Caco-2 (cell line): ENCODE measurements around the gene ARHGDIB. TPM values are rescaled to one million over a fixed set of nuclear protein-coding genes. Genes with fewer than 3 reads are reported as not detected.

Experiments used
- BruUV-seq: library from RNA; stranded (reverse); fragments of 400-500 nt; replicated peaks from 2 replicates; lab custom pipeline; 2021; lab: Mats Ljungman, UMichigan
- CTCF ChIA-PET: fragments of 300-600 bp; sonication (Branson Sonifier 250); formaldehyde crosslinking; loops from one replicate; lab custom pipeline; 2022; ENCODE audit warnings: antibody characterized with exemption; lab: Charles Lee
- POLR2A ChIA-PET: fragments of 300-600 bp; sonication (Branson Sonifier 250); formaldehyde crosslinking; loops from one replicate; lab custom pipeline; 2022; ENCODE audit warnings: antibody characterized with exemption; lab: Charles Lee
- DNase-seq, 2 experiments: peaks; one replicate each; pipeline versions ENCODE4 v3.0.0 to v3.0.0-alpha.2; 2020 to 2022
- H3K27me3 ChIP-seq: replicated peaks from 2 replicates; pipeline ENCODE4 v1.6.0; 2011; ENCODE audit warnings: low read length; ENCODE audit not compliant: control insufficient read depth, insufficient read depth
- H3K36me3 ChIP-seq: 2 replicates; pipeline ENCODE4 v1.5.1; 2011; ENCODE audit warnings: low read length; ENCODE audit not compliant: control insufficient read depth, insufficient read depth
- H3K4me1 ChIP-seq: fragments of 250-450 bp; sonication (Bioruptor Pico); 2 replicates; pipeline ENCODE4 v1.5.1; 2020; ENCODE audit warnings: mild to moderate bottlenecking
- H3K4me3 ChIP-seq: 2 replicates; pipeline ENCODE4 v1.5.1; 2011; ENCODE audit warnings: low read depth, mild to moderate bottlenecking, control low read depth, low read length
- H3K9me3 ChIP-seq: fragments of 250-450 bp; sonication (Bioruptor Pico); 2 replicates; pipeline ENCODE4 v1.5.1; 2020; ENCODE audit warnings: mild to moderate bottlenecking, moderate library complexity
- H3K27ac Mint-ChIP-seq: one replicate; pipeline ENCODE4 v1.8.0; 2022; ENCODE audit warnings: mixed read lengths; ENCODE audit not compliant: unreplicated experiment
- H3K27me3 Mint-ChIP-seq: one replicate; pipeline ENCODE4 v1.8.0; 2022; ENCODE audit warnings: mixed read lengths; ENCODE audit not compliant: insufficient read depth, unreplicated experiment
- H3K36me3 Mint-ChIP-seq: one replicate; pipeline ENCODE4 v1.8.0; 2022; ENCODE audit warnings: mild to moderate bottlenecking, mixed read lengths; ENCODE audit not compliant: insufficient read depth, unreplicated experiment
- H3K4me1 Mint-ChIP-seq: one replicate; pipeline ENCODE4 v1.8.0; 2022; ENCODE audit warnings: low read depth, mixed read lengths; ENCODE audit not compliant: unreplicated experiment
- H3K4me3 Mint-ChIP-seq: one replicate; pipeline ENCODE4 v1.8.0; 2022; ENCODE audit warnings: mild to moderate bottlenecking, moderate library complexity, mixed read lengths; ENCODE audit not compliant: unreplicated experiment
- H3K9me3 Mint-ChIP-seq: one replicate; pipeline ENCODE4 v1.8.0; 2022; ENCODE audit warnings: mixed read lengths; ENCODE audit not compliant: unreplicated experiment
- intact Hi-C: fragments of 100-400 bp; cut with micrococcal nuclease; formaldehyde crosslinking; loops from one replicate; pipeline ENCODE4 v1.10.0; 2022; ENCODE audit not compliant: unreplicated experiment
- total RNA-seq: library from RNA; stranded (reverse); gene quantifications from 2 replicates; pipeline ENCODE4 v1.2.3, GENCODE V29; 2022
- TF ChIP-seq, protein P1 (sequence below), 2 experiments: fragments of 200-600 bp in 1 of 2; IDR thresholded peaks; 1 replicate in 1 of 2; 2 replicates in 1 of 2; pipeline versions ENCODE4 v1.5.1 to v1.8.0; 2011 to 2022; ENCODE audit warnings: antibody characterized with exemption in 1 of 2, control low read depth in 1 of 2, inconsistent platforms in 1 of 2, low read depth in 1 of 2, low read length in 1 of 2, mild to moderate bottlenecking in 1 of 2, moderate library complexity in 1 of 2; ENCODE audit not compliant: insufficient read depth in 1 of 2, severe bottlenecking in 1 of 2, unreplicated experiment in 1 of 2

The ARHGDIB gene
- total RNA-seq, 1 experiment from 2014 or later = 15.9 TPM

DNA sequence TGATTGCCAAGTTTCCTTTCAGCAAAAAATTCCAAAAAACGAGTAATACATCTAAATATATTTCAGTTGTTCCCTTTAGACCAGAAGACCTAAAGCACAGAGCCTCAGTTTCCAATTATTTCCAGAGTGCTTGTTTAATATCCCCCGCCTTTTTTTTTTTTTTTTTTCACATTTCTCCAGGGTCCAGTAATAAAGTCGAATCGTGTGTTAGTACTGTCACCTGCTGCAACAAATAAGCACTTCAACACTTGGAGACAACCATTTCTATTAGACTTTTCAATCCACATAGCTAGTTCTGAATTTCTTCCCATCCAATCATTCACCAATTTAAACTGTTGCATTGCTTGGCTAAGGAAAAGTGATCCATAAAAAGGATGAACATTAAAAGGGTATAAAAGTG, 25.0 kb upstream of the ARHGDIB start:
- H3K4me1 ChIP-seq = no peaks in the 10 kb centered on the region
- H3K36me3 Mint-ChIP-seq = no peaks in the 10 kb centered on the region
- intact Hi-C loops = loop anchor here (2.0 kb wide), 1 partner anchor 176 kb away; no protein-coding TSS in a partner anchor
- no peaks in the 10 kb centered on the region for H3K9me3 ChIP-seq
- no peak overlapping the region for H3K4me3 Mint-ChIP-seq
- TF ChIP-seq, protein P1, sequence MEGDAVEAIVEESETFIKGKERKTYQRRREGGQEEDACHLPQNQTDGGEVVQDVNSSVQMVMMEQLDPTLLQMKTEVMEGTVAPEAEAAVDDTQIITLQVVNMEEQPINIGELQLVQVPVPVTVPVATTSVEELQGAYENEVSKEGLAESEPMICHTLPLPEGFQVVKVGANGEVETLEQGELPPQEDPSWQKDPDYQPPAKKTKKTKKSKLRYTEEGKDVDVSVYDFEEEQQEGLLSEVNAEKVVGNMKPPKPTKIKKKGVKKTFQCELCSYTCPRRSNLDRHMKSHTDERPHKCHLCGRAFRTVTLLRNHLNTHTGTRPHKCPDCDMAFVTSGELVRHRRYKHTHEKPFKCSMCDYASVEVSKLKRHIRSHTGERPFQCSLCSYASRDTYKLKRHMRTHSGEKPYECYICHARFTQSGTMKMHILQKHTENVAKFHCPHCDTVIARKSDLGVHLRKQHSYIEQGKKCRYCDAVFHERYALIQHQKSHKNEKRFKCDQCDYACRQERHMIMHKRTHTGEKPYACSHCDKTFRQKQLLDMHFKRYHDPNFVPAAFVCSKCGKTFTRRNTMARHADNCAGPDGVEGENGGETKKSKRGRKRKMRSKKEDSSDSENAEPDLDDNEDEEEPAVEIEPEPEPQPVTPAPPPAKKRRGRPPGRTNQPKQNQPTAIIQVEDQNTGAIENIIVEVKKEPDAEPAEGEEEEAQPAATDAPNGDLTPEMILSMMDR (IDR thresholded peaks at IDR 0.05; ENCODE audit: insufficient read depth in 1 of 2, low read depth in 1 of 2, low read length in 1 of 2, severe bottlenecking in 1 of 2, unreplicated experiment in 1 of 2) = peak in 1 of 2 experiments; percentile 25
- H3K9me3 Mint-ChIP-seq = peaks cover 20% of the 10 kb centered on the region
- no TSS peak for BruUV-seq
- H3K4me3 ChIP-seq = no peak overlapping the region
- DNase-seq = no peak
- no peaks in the 10 kb centered on the region for H3K36me3 ChIP-seq
- ChIA-PET CTCF (interaction anchor here (0.6 to 0.7 kb wide), 2 partner anchors 176 to 303 kb away, joined by 3 to 7 read pairs; no protein-coding TSS in a partner anchor), POLR2A (no interaction called here)
- H3K4me1 Mint-ChIP-seq = no peaks in the 10 kb centered on the region
- peaks cover 11% of the 10 kb centered on the region for H3K27me3 Mint-ChIP-seq
- no peak overlapping the region for H3K27ac Mint-ChIP-seq
- H3K27me3 ChIP-seq = no peaks in the 10 kb centered on the region; the same call in 1 of the 2 replicates

DNA sequence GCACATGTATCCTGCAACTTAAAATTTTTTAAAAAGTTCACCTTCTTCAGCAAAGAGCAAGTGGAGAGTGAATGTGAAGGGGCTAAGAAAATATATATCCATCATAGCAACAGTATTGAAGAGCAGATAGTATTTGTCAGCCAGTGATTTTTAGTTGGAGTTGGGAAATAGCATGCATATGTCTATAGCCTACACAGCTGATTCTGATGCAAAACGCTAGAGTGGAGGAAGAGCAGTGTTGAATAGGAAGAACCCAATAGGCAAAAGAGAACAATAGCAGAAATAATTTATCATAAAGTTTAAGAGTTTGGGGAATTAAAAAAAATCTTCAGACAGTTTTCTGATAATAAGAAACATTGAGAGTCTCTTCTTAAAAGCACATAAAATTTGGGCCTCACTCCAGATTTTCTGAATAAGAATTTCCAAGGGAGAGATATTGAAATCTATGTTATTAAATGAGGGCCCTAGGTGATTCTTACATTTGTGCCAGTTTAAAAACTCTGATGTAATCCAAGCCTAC, 23.4 kb upstream of the ARHGDIB start:
- Histone ChIP-seq H3K36me3 (no peaks in the 10 kb centered on the region), H3K4me1 (no peaks in the 10 kb centered on the region), H3K27me3 (no peaks in the 10 kb centered on the region; the same call in none of the 2 replicates), H3K4me3 (no peak overlapping the region), H3K9me3 (no peaks in the 10 kb centered on the region)
- Mint-ChIP-seq H3K36me3 (no peaks in the 10 kb centered on the region), H3K27me3 (peaks cover 13% of the 10 kb centered on the region), H3K27ac (no peak overlapping the region), H3K4me3 (no peak overlapping the region), H3K9me3 (peaks cover 7% of the 10 kb centered on the region), H3K4me1 (no peaks in the 10 kb centered on the region)
- DNase-seq = no peak
- CTCF ChIA-PET = no interaction called here
- BruUV-seq = no TSS peak
- intact Hi-C loops = no loop called here
- TF ChIP-seq, protein P1 (IDR thresholded peaks at IDR 0.05; ENCODE audit: insufficient read depth in 1 of 2, low read depth in 1 of 2, low read length in 1 of 2, severe bottlenecking in 1 of 2, unreplicated experiment in 1 of 2) = no peak
- POLR2A ChIA-PET = no interaction called here

- H3K4me1 ChIP-seq = no peaks in the 10 kb centered on the region
These were observed 22.6 kb upstream of the ARHGDIB start for GRCh38 chr12:14984036-14984435.

More at GRCh38 chr12:14984036-14984435, 22.6 kb upstream of the ARHGDIB start:
- Mint-ChIP-seq H3K36me3 (no peaks in the 10 kb centered on the region), H3K4me3 (no peak overlapping the region), H3K4me1 (no peaks in the 10 kb centered on the region), H3K27ac (no peak overlapping the region), H3K9me3 (no peaks in the 10 kb centered on the region), H3K27me3 (peaks cover 13% of the 10 kb centered on the region)
- ChIA-PET CTCF (interaction anchor here (0.7 kb wide), 1 partner anchor 71 kb away, joined by 6 read pairs; no protein-coding TSS in a partner anchor), POLR2A (no interaction called here)
- Histone ChIP-seq H3K9me3 (no peaks in the 10 kb centered on the region), H3K36me3 (no peaks in the 10 kb centered on the region), H3K4me3 (no peak overlapping the region), H3K27me3 (no peaks in the 10 kb centered on the region; the same call in 1 of the 2 replicates)
- intact Hi-C loops = no loop called here
- no peak for DNase-seq
- TF ChIP-seq, protein P1 (IDR thresholded peaks at IDR 0.05; ENCODE audit: insufficient read depth in 1 of 2, low read depth in 1 of 2, low read length in 1 of 2, severe bottlenecking in 1 of 2, unreplicated experiment in 1 of 2) = no peak
- BruUV-seq = no TSS peak
